DOHH2 (cell line): Measurements from ENCODE around the gene NUAK2.

Experiments used
- CTCF ChIP-seq: fragments of 200-600 bp; sonication (generic); IDR thresholded peaks from one replicate; pipeline ENCODE4 v1.5.1; 2014; ENCODE audit warnings: antibody characterized with exemption, mild to moderate bottlenecking, low read depth, low read length; ENCODE audit not compliant: poor library complexity, severe bottlenecking
- EZH2phosphoT487 ChIP-seq: fragments of 200-600 bp; sonication (generic); IDR thresholded peaks from 2 replicates; pipeline ENCODE4 v1.6.1; 2017; ENCODE audit warnings: borderline replicate concordance, mild to moderate bottlenecking, antibody characterized with exemption, low read length, moderate library complexity, mixed read lengths

GRCh38 chr1:205262731-205263171, 58.8 kb downstream of the NUAK2 start:
- TF ChIP-seq CTCF, result no peak
- TF ChIP-seq EZH2phosphoT487, result no peak
